ENCODE data around the gene PDCD1.

Gene PDCD1

GRCh38 chr2:241851325-241852115 lies 7.2 kb downstream of the PDCD1 start:
- H3K9me2 ChIP-seq (replicated peaks; ENCODE audit: control insufficient read depth, low read length): no peaks in the 10 kb centered on the region
- no peak overlapping the region for H3K27ac ChIP-seq (ENCODE audit: low read depth, low read length)
- H3F3A ChIP-seq (ENCODE audit: control insufficient read depth, insufficient read depth): no peaks in the 10 kb centered on the region
- TF ChIP-seq EZH2phosphoT487 (IDR thresholded peaks at IDR 0.05; ENCODE audit: borderline replicate concordance, low read length): no peak
- TF ChIP-seq CTCF (IDR thresholded peaks at IDR 0.05; ENCODE audit: low read depth, low read length, poor library complexity, severe bottlenecking): no peak
- no peaks in the 10 kb centered on the region for H4K20me1 ChIP-seq (ENCODE audit: control insufficient read depth, insufficient read depth, low read depth, low read length)
- H3K4me2 ChIP-seq (ENCODE audit: low read length): no peak overlapping the region
- no peaks in the 10 kb centered on the region for H3K27me3 ChIP-seq (ENCODE audit: control insufficient read depth, low read length)
- H3K9me3 ChIP-seq (ENCODE audit: control insufficient read depth, insufficient read depth, low read length): no peaks in the 10 kb centered on the region
- H3K4me1 ChIP-seq (ENCODE audit: control insufficient read depth, low read length): no peaks in the 10 kb centered on the region
- no peaks in the 10 kb centered on the region for H3K79me2 ChIP-seq (ENCODE audit: control insufficient read depth, low read length)
- H3K36me3 ChIP-seq (ENCODE audit: control insufficient read depth, low read length): no peaks in the 10 kb centered on the region
- no peak overlapping the region for H3K4me3 ChIP-seq (ENCODE audit: low read length)

- no peaks in the 10 kb centered on the region for H3K9me2 ChIP-seq (replicated peaks; ENCODE audit: control insufficient read depth, low read length)
- H3K4me2 ChIP-seq (ENCODE audit: low read length): no peak overlapping the region
- no peaks in the 10 kb centered on the region for H3K36me3 ChIP-seq (ENCODE audit: control insufficient read depth, low read length)
- no peaks in the 10 kb centered on the region for H4K20me1 ChIP-seq (ENCODE audit: control insufficient read depth, insufficient read depth, low read depth, low read length)
- H3K27ac ChIP-seq (ENCODE audit: low read depth, low read length): no peak overlapping the region
- no peaks in the 10 kb centered on the region for H3K79me2 ChIP-seq (ENCODE audit: control insufficient read depth, low read length)
- H3F3A ChIP-seq (ENCODE audit: control insufficient read depth, insufficient read depth): no peaks in the 10 kb centered on the region
- H3K4me3 ChIP-seq (ENCODE audit: low read length): no peak overlapping the region
- no peaks in the 10 kb centered on the region for H3K4me1 ChIP-seq (ENCODE audit: control insufficient read depth, low read length)
- no peaks in the 10 kb centered on the region for H3K9me3 ChIP-seq (ENCODE audit: control insufficient read depth, insufficient read depth, low read length)
- no peaks in the 10 kb centered on the region for H3K27me3 ChIP-seq (ENCODE audit: control insufficient read depth, low read length)
- TF ChIP-seq EZH2phosphoT487 (IDR thresholded peaks at IDR 0.05; ENCODE audit: borderline replicate concordance, low read length) (no peak), CTCF (IDR thresholded peaks at IDR 0.05; ENCODE audit: low read depth, low read length, poor library complexity, severe bottlenecking) (no peak)
Measured at GRCh38 chr2:241850544-241851324, 8.0 kb downstream of the PDCD1 start.

- H3K79me2 ChIP-seq (ENCODE audit: control insufficient read depth, low read length): no peaks in the 10 kb centered on the region
- H3K4me3 ChIP-seq (ENCODE audit: low read length): no peak overlapping the region
- H3K9me3 ChIP-seq (ENCODE audit: control insufficient read depth, insufficient read depth, low read length): no peaks in the 10 kb centered on the region
- H3K4me2 ChIP-seq (ENCODE audit: low read length): no peak overlapping the region
- H3K27me3 ChIP-seq (ENCODE audit: control insufficient read depth, low read length): peaks cover 4% of the 10 kb centered on the region
- no peaks in the 10 kb centered on the region for H4K20me1 ChIP-seq (ENCODE audit: control insufficient read depth, insufficient read depth, low read depth, low read length)
- H3K9me2 ChIP-seq (replicated peaks; ENCODE audit: control insufficient read depth, low read length): no peaks in the 10 kb centered on the region
- no peak for TF ChIP-seq EZH2phosphoT487 (IDR thresholded peaks at IDR 0.05; ENCODE audit: borderline replicate concordance, low read length)
- no peaks in the 10 kb centered on the region for H3K36me3 ChIP-seq (ENCODE audit: control insufficient read depth, low read length)
- H3F3A ChIP-seq (ENCODE audit: control insufficient read depth, insufficient read depth): no peaks in the 10 kb centered on the region
- no peak overlapping the region for H3K27ac ChIP-seq (ENCODE audit: low read depth, low read length)
- H3K4me1 ChIP-seq (ENCODE audit: control insufficient read depth, low read length): no peaks in the 10 kb centered on the region
Measured at GRCh38 chr2:241849616-241850543, 8.8 kb downstream of the PDCD1 start.
